GM18873 (cell line): ENCODE data around the gene C11orf16.
"Not testable (repeated sequence)": the region's sequence is repeated elsewhere in the genome, so short reads cannot be mapped to it uniquely, and the experiment has no call there.

Source experiments
- ATAC-seq: cut with Tn5 transposase; IDR thresholded peaks from one replicate; pipeline ENCODE4 v1.9.1; 2021; ENCODE audit warnings: mild to moderate bottlenecking, moderate library complexity, moderate number of reproducible peaks; ENCODE audit not compliant: unreplicated experiment, low FRiP score

C11orf16 gene, protein sequence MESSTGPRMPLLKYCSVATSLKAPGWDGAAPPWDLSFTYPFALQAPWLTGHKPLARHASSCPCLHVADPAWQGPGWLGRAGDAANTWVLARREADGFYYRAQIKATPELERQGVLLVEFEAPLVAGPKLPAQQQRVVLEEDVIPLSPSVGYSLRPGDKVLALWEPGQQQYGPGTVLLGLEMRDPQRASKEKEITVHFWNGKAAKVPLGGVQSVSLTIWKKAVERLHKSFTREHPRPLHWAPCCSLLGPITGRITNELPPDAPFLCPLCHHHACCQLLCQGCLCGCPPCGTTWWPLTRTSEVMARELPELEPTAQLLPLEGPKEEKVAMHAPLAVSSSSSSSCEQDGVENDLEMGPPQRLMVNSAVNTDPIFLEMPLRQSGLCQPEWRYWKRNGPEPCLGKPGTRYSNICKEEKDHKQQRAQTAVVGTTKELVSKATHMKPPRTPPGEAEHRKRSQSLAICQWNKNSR

DNA sequence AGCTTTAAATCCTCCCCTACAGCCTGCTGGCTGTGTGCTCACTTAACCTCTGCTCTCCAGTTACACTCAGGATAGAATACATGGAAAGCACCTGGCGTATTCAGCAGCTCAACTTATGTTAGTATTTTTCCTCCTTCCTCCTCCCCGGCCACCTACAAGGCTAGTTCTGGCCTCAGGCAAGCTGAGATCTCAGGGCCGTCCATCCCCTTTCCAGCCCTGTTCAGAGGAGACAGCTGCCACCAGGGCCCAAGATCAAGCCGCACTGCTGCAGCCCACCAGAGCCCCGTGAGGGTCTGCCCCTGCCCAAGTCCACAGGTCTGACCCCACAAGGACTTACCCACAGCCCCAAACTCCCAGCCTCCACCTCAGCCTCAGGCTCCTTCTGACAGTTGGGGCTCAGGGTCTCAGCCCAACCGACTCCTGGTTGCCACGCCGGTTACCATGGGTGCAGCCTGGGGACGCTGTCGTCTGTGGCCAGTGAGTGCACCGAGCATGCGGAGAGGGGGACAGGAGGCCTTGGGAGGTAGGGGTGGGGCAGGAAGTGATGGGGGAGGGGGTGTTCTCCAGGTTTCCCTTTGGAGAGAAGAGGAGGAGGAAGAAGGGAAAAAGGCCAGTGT is at the start of gene C11orf16:
Gene C11orf16, minus strand, starts transcription at position 384 of the 617 bp plus-strand sequence. CDS start 639 bp downstream, outside the sequence.
- ATAC-seq = no peak

DNA sequence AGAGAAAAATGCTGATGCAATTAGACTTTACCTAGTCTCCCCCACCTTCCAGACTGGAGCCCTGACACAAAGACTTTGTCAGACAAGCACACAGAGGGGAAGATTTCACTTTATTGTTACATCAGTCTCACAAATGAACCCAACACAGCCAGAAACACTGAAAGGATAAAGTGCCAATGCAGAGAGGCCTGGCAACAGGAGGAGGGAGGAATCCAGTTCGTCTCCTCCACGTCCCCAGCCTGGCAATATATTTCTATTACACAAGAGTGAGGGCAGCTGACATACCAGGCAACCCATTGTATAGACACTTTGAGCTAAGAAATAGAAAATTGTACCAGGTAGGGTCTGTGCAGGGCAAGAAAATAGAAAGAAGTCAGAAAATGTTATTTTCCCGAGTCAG is 47.7 kb upstream of the C11orf16 start:
- ATAC-seq = no peak

DNA sequence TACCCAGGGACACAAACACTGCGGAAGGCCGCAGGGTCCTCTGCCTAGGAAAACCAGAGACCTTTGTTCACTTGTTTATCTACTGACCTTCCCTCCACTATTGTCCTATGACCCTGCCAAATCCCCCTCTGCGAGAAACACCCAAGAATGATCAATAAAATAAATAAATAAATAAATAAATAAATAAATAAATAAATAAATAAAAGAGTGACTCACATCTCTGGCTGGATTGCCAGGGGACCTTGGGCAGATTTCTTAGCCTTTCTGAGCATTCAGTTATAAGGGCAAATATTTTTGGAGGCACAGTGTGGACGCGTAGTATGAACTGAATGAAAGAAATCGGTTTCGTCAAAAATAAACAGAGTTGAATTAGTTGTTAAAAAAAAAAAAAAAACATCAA is 46.6 kb upstream of the C11orf16 start:
- ATAC-seq = not testable (repeated sequence)

DNA sequence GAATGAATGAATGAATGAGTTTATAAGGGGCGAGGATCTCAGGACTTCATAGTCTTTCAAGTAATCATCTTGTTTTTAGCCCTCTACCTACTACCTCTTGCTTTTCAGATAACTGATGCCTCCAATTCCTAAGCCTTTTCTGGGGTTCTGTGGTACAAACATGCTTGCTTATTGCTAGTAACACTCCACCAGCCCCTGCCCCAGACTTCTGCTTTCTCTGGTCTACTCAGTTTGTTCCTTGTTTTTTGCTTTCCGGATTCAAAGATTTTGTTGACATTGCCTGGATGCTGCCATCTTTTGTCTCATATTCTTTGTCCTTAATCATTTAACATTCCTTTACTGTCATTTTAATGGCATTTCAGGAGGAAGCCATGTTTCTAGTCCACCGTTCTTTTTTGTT is 40.4 kb upstream of the C11orf16 start:
- no peak for ATAC-seq

DNA sequence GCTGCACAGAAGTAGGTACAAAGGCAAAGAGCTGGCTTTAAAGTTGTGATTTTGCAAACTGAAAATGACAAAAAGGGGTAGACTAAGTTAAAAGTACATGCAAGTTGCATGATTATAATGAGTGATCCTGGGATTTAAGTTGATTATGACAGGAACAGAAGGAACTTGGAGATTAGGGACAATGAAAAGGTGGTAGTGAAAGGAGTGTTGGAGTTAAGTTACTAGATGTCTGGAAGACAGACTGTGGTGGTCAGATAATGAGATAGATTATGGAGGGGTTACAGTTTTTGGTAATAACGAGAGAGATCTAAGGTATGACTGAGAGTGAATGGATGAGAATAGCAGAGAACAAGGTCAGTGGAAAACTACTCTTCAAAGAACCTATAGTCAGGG is 39.2 kb upstream of the C11orf16 start:
- ATAC-seq = no peak

DNA sequence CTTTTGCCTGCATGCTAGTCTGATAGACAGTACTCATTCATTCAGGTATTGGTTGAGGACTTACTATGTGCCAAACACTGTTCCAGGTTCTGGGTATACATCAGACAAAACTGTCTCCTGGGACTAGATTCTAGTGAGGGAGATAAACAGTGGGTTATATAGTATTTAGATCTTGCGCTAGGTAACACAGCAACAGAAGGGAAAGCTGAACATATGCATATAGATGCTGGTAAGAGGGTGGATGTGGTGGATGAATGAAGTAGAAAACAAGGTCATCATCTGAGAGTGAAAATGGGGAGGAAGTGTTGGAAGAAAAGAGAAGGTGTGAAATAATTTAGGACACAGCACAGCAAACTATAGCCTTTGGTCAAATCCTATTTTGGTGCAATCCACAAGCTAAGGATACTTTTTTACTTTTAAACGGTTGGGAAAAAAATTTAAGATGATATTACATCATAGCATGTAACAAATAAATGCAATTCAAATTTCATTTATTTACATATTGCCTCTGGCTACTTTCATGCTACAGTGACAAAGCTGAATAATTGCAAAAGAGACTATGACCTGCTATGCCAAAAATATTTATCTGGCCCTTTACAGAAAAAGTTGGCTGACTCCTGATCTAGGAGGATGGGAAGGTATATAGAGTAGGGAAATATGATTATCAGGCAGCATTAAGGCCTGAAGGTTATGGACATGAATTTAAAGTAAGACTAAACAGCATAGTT is 38.6 kb upstream of the C11orf16 start:
- no peak for ATAC-seq

DNA sequence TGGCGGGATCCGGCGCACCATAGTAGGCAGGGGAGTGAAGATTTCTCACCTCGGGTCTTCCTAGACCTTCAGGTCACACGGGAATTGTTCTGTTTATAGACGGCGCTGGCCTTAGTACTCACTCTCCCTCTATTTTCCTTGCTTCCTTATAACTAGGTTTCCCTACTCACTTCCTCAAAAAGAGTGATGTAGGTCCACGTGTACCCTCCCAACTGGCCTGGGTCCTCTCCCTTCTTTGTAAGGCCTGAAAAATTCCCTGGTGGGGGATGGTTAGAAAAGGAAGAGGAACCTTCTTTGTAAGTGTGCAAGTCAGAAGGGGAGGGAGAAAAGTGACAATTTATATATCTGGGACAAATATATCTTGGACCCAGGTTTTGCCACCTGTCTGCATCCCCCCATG is 34.4 kb upstream of the C11orf16 start:
- ATAC-seq = no peak

DNA sequence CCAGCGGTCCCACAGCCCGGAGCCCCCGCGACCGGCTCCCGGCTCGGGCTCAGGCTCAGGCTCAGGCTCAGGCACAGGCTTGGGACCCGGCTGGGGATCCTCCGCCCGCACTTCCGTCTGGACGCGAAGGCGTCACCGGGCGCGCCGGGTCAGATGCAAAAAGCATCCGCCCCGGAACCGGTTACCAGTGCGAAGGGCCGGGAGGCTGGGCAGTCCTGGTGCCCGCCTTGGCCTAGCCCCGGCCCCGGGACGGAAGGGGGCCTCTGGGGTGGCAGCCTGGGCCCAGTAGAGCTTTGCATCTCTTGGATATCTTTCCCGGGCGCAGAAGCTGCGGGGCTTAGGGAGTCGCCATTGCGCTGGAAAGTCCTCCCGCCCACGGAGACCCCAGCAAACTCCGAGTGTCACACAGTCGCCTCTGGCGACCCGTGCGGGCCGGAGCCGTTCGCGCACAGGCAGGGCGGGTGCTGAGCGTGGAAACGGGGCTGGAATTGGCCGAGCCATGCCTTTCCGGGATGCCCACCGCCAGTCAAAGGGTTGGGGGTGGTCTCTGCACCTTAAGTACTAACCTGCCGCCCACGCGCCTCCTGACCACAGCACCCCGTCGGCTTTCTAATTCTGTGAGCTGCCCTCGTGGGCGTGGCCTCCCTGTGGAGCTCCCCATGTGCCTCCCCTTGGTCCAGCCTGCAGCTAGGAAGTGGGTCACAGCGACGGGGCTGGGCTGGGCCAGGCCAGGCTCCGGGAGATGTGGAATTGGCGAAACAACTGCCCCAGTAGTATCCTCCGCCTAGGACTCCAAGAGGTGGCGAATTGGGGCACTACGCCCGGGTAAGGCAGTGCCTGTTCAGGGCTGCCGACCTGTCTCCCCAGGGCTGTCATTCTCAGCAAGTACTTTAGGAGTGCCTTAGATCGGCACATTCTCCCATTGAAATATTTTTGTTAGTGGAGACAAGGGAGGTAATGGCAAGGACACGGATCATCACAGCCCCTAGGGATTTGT is 31.9 kb upstream of the C11orf16 start, which contains the start of gene TMEM9B:
Gene TMEM9B, minus strand, starts transcription at position 119 of the 997 bp plus-strand sequence. CDS start 129 bp downstream, outside the sequence.
- peak; percentile 62 for ATAC-seq

DNA sequence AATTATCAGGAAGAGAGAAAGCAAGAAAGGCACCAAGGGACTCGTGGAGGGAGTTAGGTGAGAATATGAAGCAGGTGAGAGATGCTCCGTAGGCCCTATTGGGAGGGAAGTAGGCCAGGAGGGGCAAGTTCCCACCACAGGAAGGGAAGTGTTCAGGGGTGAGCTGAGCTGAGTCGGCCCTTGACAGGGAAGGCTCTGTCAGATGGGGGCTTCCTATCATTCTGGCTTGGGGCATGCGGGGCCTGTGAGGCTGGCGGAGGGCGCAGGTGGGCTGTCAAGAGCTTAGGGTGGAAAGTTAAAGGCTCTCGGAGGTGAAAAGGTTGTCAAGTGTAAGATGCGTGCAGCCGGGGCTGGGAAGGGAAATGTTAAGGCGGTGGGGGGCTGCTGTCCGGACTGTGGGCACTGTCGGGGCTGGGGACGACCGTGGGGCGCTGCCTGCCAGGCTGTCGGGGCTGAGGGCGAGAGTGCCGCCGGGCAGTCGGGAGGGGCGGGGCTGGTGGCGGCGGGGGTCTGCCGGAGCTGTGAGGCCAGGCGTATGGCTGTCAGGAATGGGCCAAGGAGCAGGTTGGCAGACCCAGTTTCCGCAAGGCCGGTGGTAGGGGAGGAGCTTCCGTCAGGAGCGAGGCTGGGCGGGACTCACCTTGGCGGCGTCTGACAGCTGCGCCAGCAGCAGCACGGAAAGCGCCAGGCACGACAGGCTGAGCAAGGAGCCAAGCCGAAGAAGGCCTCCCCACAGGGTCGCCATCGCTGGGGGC is 31.0 kb upstream of the C11orf16 start:
- ATAC-seq = peak; percentile 52

DNA sequence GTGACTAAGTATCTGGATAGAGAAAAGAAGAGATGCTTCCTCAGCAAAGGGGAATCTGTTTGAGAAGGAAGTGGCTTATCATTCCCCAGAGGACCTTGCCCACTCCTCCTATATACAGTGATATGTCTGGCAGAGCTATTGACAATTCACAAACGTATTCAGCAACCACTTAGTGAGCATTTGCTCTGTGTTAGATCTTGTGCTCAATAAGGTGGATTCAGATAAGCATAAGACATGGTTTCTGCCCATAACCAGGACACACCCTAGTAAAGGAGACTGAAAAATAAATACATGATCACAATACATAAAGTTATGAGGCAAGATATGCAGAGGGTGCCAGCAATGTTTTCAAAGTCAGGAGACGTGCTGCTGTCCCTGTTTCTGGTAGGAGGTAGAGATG is 30.1 kb upstream of the C11orf16 start:
- ATAC-seq = no peak

DNA sequence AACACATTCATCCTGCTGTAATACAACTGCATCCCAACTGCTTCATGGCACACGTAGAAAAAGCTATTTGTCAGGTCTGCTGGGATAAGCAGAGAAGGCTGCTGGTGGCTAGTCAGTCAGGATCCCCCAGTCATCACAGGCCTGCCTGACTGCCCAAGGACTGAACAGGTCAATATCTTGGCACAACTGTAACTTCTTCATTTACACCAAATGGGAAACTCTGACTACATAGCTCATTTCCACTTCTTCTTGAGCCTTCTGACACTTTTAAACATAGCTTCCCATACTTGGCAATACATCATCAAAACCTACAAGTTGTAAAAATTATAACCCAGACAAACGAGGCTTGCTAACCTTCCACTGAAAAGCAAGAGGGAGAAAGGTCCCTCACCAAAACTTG is 28.7 kb upstream of the C11orf16 start:
- ATAC-seq = no peak

DNA sequence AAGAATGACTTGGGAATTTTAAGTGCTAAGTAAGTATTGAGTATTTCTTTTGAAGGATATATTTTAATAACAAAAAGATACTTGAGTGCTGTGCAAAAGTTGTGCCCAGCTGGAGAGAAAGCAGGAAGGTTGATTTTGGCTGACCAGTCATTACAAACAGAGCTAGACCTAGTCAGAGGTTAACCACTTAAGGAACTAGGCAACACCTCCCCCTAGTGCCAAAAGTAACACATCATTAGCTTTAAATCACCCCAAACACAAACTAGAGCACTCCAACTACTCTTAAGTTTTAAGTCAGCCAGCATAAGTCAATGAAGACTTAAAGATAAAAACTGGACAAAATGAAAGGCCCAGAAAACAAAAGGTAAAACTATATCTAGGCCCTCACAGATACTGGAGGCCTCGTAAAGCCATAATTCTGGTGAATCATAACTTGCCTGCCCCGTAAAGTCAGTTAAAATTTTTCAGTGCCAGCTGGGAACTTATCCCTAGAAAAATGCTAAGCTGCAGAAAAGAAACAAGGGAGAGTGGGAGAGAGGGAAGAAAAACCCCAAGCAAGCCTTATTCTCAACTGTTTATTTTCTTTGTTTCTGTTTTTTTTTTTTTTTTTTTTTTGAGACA is 26.9 kb upstream of the C11orf16 start:
- ATAC-seq = peak; percentile 45

DNA sequence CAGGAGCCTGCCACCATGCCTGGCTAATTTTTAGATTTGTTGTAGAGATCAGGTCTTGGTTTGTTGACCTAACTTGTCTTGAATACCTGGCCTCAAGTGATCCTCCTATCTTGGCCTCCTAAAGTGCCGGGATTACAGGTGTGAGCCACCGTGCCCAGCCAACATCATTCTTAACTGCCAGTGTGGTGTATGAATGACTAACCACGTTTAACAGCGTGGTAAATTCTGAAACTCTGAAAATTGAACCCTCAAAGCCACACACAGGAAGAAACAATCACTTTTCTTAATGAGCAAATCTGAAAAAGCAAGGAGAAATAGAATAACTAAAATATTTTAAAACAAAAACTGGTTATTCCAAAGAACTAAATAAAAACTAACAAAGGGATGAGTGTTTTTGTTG is 24.1 kb upstream of the C11orf16 start:
- no peak for ATAC-seq

DNA sequence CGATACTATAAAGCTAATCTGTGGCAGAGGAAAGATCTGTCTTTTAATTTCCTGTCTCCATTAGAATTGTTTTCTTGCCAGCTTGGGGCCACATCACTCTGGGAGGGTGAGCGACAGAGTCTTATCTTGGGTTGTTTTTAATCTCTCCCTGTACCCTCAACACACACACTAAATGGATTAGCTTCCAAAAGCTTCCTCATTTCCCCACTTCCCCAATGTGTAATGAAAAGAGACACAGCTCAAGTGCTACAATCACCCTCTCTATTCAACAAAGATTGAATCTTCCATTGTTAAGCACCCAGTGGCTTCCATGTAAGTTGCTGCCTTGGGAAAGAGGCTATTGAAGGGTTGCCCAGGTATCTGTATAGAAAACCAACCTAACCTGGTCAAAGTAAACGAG is 16.1 kb upstream of the C11orf16 start:
- no peak for ATAC-seq

DNA sequence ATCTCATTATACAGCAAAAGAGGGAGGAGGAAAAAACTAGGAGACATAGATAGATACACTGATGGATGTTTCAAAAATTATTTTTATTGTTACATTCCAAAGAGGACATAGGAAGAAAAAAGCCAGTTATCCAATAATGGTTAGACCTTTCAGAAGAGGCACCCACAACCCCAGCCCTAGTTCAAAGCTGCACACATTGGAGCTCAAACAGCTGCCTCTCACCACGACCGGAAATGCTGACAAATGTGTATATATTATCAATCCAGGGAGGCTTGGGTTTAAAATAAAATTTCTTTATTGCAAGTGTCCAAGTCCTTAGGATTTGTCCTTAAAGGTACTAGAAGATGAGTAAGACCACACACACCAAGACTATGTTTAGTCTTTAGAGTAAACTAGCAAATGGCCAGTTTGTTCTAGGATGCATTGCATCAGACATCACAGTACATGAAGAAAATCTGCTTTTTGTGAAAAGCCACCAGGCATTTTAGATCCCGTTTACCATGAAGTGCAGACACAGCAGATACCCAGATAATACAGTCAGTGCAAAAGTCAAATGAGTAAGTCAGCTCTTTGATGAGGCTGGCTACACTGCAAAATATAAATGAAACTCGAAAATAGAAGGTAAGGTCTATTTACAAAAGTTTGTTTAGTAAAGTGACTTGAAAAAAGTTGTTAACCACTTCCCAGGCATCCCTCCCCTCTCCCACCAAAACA is 14.6 kb upstream of the C11orf16 start:
- ATAC-seq = no peak

DNA sequence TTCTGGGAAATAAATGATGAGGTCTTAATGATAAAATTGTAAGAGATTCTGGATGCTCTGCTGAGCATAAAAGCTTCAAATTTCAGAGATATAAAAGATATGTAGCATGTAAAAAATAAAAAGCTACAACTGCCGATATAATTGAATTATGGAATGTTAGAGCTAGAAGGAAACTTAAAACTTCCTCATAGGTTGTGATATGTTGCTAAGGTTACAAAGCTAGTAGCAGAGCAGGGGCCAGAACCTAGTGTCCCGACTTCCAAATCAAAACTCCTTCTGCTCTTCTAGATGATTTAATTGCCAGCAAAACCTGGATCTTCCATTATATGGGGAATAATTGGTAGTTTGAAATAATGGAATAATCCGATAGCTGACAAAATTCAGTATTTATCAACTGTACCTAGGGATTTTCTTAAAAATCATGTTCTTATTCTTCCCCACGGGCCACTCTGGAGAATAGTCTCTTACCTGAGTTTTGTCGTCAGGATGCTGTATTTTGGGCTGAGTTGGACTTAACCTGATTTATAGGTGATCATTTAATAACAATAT is 9.8 kb upstream of the C11orf16 start, which contains the start of gene ASCL3:
Gene ASCL3, minus strand, starts transcription at position 499 of the 549 bp plus-strand sequence. CDS start 4,855 bp downstream, outside the sequence.
- no peak for ATAC-seq

DNA sequence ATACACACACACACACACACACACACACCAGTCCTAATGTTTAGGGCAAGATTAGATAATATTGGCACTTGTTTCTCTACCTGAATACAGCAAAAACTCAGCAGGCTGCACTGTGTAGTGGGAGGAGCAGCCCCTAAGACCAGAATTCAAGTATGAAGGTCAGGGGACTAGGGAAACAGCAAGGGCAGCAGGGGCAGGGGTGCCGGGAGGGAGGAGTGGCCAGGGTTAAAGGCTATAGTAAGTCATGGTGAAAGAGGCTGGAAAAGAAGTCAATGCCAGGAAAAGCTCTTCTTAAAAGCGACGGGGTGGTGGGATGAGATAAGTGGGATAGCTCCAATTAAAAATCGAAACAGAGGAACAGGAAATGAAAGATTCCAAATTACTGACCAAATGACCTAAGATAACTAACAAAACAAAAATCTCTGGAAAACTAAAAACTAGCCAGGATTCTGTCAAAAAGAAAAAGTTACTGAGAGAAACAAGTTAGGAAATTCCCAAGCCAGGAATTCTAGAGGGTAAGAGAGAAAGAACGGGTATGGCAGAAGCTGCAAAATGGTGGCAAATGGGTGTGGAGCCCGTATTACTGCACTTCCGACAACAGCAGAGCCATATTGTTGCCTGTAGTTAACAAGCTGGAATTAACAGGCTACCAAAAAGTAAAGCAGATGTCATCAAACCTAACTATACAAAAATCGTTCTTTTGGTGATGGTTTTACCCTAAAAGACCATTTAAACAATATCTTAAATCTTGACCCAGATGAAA is 8.8 kb upstream of the C11orf16 start:
- ATAC-seq = no peak
